ENCODE results near the gene NECAB2. TPM values are rescaled to one million over a fixed set of nuclear protein-coding genes. Genes with fewer than 3 reads are reported as not detected.
A peak's percentile ranks its signal among the peaks of the same experiment; 100 is the strongest.

Gene NECAB2
- total and polyA plus RNA-seq, 7 donors, result 0.34 to 3.1 (median 1.8) TPM; not detected in 4

DNA sequence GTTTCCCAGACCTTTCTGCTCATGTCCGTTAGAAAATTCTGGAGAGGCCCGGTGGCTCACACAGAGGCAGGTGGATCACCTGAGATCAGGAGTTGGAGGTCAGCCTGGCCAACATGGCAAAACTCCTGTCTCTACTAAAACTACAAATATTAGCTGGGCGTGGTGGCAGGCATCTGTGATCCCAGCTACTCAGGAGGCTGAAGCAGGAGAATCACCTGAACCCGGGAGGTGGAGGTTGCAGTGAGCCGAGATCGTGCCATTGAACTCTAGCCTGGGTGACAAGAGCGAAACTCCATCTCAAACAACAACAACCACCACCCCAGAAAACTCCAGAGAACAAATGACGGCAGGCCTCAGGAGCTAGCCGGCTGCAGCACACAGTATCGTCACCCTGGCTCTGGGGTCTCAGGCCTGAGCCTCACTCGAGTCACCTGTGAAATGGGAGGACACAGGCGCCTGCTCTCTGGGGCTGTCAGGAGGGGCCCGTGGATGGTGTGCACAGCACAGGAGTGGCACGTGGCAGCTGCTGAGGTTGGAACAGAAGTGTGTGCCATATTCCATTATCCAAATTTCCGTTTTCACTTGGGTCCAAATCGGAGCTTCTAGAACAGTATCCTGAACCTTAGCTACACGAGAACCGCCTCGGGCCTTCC lies 77.9 kb downstream of the NECAB2 start:
- DNase-seq, result peak; percentile 56
- TF ChIP-seq, protein P1, sequence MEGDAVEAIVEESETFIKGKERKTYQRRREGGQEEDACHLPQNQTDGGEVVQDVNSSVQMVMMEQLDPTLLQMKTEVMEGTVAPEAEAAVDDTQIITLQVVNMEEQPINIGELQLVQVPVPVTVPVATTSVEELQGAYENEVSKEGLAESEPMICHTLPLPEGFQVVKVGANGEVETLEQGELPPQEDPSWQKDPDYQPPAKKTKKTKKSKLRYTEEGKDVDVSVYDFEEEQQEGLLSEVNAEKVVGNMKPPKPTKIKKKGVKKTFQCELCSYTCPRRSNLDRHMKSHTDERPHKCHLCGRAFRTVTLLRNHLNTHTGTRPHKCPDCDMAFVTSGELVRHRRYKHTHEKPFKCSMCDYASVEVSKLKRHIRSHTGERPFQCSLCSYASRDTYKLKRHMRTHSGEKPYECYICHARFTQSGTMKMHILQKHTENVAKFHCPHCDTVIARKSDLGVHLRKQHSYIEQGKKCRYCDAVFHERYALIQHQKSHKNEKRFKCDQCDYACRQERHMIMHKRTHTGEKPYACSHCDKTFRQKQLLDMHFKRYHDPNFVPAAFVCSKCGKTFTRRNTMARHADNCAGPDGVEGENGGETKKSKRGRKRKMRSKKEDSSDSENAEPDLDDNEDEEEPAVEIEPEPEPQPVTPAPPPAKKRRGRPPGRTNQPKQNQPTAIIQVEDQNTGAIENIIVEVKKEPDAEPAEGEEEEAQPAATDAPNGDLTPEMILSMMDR (IDR thresholded peaks at IDR 0.05), result no peak
- no peak for TF ChIP-seq EP300 (IDR thresholded peaks at IDR 0.05)
- no peak for TF ChIP-seq POLR2AphosphoS5 (IDR thresholded peaks at IDR 0.05)
- no peak for TF ChIP-seq POLR2A (IDR thresholded peaks at IDR 0.05)
- Histone ChIP-seq H3K4me1 (no peaks in the 10 kb centered on the region), H3K36me3 (peaks cover 0 to 18% (median 5%) of the 10 kb centered on the region in 4 donors), H3K27me3 (peaks cover 0 to 5% (median 0%) of the 10 kb centered on the region in 3 donors), H3K4me3 (no peak overlapping the region), H3K9me3 (no peaks in the 10 kb centered on the region), H3K27ac (no peak overlapping the region)
- intact Hi-C loops (cut with DNase I), result no loop called here
- 89 to 95% methylated on average over 19 of the region's 19 CpGs for WGBS, 2 donors

DNA sequence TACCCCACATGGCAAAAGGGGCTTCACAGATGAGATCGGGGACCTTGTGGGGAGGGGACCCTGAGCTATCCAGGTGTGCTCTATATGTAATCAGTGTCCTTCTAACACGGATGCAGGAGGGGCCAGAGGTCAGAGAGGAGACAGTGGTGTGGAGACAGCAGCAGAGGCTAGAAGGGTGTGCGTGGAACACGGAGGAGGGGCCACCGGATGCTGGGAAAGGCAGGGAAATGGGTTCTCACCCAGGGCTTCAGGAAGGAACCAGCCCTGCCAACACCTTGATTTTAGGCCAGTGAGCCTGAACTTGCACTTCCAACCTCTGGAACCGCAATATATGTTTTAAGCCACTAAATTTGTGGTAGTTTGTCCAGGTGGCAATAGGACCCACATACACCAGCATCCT lies 79.2 kb downstream of the NECAB2 start:
- peaks cover 2 to 25% (median 7%) of the 10 kb centered on the region in 4 donors for H3K36me3 ChIP-seq
- no peak overlapping the region for H3K27ac ChIP-seq
- peaks cover 0 to 5% (median 0%) of the 10 kb centered on the region in 3 donors for H3K27me3 ChIP-seq
- TF ChIP-seq POLR2A (IDR thresholded peaks at IDR 0.05), result no peak
- TF ChIP-seq, protein P1 (IDR thresholded peaks at IDR 0.05), result no peak
- no peak for TF ChIP-seq POLR2AphosphoS5 (IDR thresholded peaks at IDR 0.05)
- 80 to 89% methylated on average over 6 of the region's 6 CpGs for WGBS, 2 donors
- H3K4me3 ChIP-seq, result no peak overlapping the region
- no peaks in the 10 kb centered on the region for H3K9me3 ChIP-seq
- intact Hi-C loops (cut with DNase I), result no loop called here
- peak; percentile 8 for DNase-seq
- H3K4me1 ChIP-seq, result no peaks in the 10 kb centered on the region

DNA sequence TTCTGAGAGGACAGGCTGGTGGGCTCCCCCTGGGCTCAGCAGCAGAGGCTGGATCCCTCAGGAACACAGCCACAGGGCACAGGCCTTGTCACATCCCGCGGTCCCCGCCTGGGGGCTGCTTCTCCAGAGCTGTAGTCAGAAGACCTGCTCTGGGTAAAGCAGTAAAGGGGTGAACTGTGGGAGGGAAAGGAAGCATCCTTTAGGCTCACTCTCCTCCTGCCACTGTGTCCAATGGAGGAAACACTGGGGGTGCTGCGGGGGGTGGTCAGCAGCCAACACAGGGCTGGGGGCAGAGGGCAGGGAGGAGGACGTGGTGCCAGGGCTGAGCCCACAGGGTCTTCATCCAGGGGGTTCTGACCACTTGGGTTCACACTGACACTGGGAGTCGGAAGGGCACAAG lies 79.6 kb downstream of the NECAB2 start:
- peak; percentile 52 for DNase-seq
- Histone ChIP-seq H3K27me3 (peaks cover 0 to 5% (median 0%) of the 10 kb centered on the region in 3 donors), H3K4me3 (no peak overlapping the region), H3K36me3 (peaks cover 4 to 28% (median 8%) of the 10 kb centered on the region in 4 donors), H3K4me1 (no peaks in the 10 kb centered on the region), H3K9me3 (no peaks in the 10 kb centered on the region), H3K27ac (no peak overlapping the region)
- WGBS, 2 donors, result 85 to 88% methylated on average over 6 of the region's 6 CpGs
- intact Hi-C loops (cut with DNase I), result no loop called here
- TF ChIP-seq EP300 (IDR thresholded peaks at IDR 0.05), result no peak
- TF ChIP-seq POLR2A (IDR thresholded peaks at IDR 0.05), result no peak
- no peak for TF ChIP-seq POLR2AphosphoS5 (IDR thresholded peaks at IDR 0.05)
- TF ChIP-seq, protein P1 (IDR thresholded peaks at IDR 0.05), result no peak

DNA sequence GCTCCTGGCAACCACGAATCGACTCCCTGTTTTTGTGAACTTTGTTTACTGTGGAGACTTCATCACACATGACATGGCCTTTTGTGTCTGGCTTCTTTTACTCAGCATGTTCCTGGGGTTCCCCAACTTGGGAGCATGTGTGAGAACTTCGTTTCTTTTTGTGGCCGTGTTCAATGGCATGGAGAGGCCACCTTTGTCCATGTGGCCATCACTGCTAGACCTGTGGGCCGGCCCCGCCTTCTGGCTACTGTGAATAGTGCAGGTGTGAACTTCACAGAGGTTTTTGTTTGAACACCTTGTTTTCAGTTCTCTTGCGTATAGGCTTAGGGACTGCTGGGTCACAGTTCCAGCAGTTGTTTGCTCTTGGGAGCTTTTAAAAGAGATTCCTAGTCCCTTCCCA lies 80.2 kb downstream of the NECAB2 start:
- Histone ChIP-seq H3K4me1 (no peaks in the 10 kb centered on the region), H3K9me3 (no peaks in the 10 kb centered on the region)
- no peak for TF ChIP-seq EP300 (IDR thresholded peaks at IDR 0.05)
- TF ChIP-seq, protein P1 (IDR thresholded peaks at IDR 0.05), result no peak
- TF ChIP-seq POLR2A (IDR thresholded peaks at IDR 0.05), result no peak
- no peak for TF ChIP-seq POLR2AphosphoS5 (IDR thresholded peaks at IDR 0.05)

More for the DNA sequence above, 80.2 kb downstream of the NECAB2 start:
- intact Hi-C loops (cut with DNase I), result no loop called here
- peak; percentile 40 for DNase-seq
- WGBS, 2 donors, result 45 to 78% methylated on average over 7 of the region's 7 CpGs
- Histone ChIP-seq H3K27ac (no peak overlapping the region), H3K36me3 (peaks cover 6 to 35% (median 10%) of the 10 kb centered on the region in 4 donors), H3K27me3 (no peaks in the 10 kb centered on the region), H3K4me3 (no peak overlapping the region)
